Hematopoietic multipotent progenitor cell treated with erythropoietin and hydrocortisone succinate and interleukin-3 and kit ligand, for 4 days (in vitro differentiated cells): ENCODE data around the gene CSF2.

Experiments
- DNase-seq: peaks from one replicate; pipeline ENCODE4 v3.0.0-alpha.2; 2015

CSF2 gene

DNA sequence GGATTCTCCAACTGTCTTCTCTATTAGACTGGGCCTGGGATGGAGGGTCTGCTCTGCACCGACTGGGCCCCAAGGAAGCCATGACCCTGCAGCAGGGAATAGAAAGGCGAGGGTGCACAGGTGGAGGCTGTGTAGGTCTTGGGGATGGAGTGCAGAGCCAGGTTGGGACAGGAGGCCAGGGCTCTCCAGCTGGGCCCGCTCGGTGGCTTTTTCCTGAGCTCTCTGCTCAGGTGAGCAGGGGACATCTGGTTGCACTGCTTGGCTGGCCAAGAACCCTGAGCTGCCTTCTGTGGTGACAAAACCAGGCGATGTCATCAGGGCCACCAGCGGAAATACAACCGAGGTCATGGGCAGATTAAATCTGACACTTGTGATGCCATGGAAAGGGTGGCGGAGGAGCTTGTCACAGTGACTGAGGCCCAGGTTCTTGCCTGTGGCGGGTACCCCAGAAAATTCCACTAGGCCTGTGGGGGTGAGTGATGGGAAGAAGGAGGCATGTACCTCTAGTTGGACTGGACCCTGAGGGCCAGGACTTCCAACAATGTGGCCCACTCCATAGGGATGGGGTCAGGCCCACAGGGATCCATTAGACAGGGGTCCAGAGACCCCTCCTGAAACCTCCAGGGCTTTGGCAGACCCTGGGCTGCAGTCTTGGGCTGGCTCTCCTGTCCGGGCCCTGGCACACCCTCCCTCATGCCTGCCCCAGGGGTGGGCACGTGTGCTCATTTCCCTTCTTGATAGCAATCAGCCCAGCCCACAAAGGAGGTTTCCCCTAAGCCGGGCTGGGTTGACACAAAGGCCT is 17.6 kb upstream of the CSF2 start:
- DNase-seq: peak; percentile 90

DNA sequence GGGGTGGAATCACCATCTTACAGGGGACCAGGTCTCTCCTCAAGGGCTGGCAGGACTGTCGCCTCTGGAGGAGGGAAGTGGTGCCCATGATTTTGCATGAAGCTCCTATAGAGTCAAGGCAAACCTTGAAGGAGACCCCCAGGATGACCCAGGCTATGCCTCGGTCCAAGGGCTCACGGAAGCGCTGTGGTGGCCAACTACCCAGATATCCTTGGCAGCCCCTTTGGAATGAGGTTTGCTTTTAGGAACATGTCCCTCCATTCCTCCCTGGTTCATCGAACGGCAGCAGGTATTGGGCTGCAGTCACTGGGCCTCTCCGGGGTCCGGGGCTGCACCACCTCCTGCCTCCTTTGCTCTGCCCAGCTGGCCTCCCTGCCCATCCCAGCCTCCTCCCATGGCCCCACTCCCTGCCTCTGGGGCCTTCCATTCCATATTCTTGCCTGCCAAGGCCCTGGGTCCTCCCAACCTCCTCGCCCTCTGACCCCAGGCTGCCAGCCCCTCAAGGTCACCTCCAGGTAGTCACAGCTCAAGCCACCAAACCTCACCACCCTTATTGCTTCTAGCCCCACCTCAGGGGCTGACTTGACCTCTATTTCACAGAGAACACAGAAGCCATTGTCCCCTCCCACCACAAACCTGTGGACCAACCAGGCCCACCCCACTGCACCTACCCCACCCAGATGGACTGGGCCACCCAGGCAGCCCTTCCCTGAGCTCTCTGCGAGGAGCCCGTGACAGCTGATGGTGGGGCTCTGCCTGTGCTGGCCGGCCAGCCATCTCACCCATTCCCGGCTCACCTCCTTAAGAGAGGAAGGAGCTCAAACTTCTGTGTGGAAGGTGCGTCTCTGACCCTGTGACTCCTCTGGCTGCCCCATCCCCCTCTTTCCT is 16.7 kb upstream of the CSF2 start:
- DNase-seq: no peak

- no peak for DNase-seq
Measured at GRCh38 chr5:132057498-132058255, 15.9 kb upstream of the CSF2 start.

- DNase-seq: no peak
Measured at GRCh38 chr5:132058646-132059042, 14.9 kb upstream of the CSF2 start.

DNA sequence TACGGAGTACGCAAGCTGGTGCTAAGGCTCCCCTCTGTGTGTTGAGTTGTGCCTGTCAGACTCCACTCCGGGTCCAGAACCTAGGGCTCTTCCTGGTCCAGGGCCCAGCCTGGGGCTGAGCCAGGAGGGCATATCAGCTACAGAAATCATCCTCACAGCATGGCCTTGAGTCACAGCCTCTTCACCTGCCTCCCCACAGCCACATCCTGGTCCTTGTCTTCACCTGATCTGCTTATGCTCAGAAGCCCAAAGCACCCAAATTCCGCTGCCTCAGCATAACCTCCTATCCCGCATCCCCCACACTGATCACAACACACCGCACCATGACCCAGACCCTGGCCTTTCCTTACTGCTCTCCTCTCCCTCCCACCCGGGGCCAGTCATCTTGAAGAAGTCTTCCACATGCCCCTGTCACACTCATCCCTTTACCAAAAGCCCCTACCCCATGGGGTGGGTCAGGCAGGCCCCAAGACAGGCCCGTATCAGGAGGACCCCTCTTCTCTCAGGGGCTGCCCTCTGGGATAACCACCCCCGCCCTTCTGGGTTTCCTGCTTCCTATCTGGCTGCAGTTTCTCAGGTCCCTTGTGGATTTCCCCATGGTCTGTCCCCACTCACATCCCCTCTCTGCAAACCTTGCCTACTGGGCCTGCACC is 14.4 kb upstream of the CSF2 start:
- DNase-seq: no peak

DNA sequence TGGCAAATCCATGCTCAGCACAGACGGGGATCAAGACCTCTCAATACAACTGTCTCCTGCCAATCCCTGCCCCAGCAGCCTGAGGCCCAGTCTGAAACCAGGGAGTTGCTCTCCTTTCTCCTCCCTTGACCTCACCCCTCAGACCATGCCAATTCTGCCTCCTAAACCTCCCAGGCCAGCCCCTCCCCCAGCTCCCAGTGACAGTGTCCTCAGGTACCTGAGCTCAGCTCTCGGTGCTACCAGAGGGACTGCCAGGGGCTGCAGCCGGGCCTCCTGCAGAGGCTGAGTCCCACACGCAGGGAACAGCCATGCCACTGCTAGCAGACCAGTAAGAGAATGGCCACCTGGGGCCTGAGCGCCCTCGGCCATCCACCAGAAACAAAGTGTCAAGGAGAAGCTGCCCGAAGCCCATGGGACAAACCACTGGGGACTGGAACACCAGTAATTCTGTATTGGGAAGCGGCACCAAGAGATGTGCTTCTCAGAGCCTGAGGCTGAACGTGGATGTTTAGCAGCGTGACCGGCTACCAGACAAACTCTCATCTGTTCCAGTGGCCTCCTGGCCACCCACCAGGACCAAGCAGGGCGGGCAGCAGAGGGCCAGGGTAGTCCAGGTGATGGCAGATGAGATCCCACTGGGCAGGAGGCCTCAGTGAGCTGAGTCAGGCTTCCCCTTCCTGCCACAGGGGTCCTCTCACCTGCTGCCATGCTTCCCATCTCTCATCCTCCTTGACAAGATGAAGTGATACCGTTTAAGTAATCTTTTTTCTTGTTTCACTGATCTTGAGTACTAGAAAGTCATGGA is 13.7 kb upstream of the CSF2 start:
- no peak for DNase-seq

GRCh38 chr5:132060501-132061161 is 13.0 kb upstream of the CSF2 start, which contains the start of gene IL3:
Gene IL3, plus strand, starts transcription at chr5:132060655. Its CDS starts 52 bp downstream, at chr5:132060707.
- DNase-seq: peak; percentile 30

GRCh38 chr5:132063090-132063911 is 10.3 kb upstream of the CSF2 start:
- DNase-seq: peak; percentile 90

GRCh38 chr5:132064140-132064539 is 9.4 kb upstream of the CSF2 start:
- no peak for DNase-seq

DNA sequence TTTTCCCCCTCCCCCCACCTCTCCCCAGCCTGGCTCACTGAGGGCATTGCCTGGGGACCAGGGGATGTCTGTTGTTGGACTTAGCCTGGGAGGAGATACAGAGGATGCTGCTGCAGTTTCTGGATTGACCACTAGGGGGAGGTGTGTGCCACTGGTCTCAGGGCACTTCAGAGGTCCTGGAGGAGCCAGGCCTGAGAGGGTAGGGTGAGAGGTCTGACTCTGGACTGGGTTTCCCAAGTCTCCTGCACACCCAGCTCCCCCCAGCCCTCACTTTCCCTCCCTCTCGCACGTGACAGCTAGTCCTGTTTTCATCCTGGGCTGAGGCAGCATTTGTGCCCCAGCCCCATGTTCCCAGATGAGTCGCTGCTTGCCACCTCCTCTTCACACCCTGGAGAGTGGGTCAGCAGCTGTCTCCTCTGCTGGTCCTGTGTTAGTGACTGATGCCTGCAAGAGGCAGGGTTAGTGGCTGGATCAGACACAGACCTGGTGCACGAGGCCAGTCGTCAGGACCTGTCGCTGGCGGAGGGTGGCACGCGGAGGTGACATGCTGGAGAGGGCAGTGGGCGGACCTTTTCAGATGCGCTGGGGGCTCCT is 8.8 kb upstream of the CSF2 start:
- peak; percentile 89 for DNase-seq

GRCh38 chr5:132065351-132065937 is 8.1 kb upstream of the CSF2 start:
- peak; percentile 85 for DNase-seq

DNA sequence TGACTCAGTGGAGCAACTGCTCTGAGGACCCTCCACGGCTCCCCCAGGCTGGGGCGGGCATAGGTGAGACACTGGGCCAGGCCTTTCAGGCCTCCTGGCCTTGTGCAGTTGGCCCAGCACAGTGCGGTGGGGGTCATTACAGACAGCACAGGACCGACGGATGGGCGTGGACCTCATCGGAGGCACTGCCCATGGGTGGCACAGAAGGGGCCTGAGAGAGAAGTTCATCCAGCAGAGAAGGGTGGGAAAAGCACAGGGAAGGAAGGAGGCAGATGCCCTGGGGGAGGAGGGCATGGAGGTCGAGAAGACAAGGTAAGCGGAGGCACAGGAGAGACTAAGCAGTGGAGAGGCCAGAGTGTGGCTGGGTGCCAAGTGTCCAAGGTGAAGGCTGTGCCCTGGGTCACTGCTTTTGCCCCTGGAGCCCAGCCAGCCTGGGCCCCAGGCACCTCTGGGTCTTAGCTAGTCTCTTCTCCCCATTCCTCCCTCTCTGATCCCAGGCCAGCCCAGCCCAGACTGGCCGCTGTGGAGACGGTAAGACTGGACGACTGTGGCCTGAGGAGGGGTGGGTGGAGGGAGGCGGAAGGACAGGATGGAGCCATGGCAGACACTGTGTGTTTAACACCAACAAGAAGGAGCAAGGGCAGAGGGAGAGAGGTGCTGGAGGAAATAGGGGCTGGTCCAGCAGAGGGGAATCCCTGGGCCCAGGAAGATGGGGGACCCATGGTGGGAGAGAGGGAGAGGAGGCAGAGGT is 7.5 kb upstream of the CSF2 start:
- no peak for DNase-seq

DNA sequence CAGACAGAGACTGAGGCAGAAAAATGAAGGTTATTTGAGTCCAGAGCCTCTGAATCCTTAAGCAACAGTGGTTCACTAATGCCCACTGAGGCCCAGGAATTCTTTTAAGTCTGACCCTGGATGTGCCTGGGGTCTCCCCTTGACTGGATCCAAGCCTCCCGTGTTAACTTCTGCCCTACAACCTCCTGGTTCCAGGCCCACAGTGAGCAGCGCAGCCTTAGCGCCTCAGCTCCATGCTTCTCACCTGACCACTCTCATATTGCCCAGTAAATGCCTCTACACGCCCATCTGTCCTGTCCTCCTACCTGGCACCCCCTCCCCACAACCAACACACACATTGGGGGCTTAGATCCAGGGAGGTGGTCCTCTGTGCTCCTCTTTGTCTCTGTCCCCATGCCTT is 6.7 kb upstream of the CSF2 start:
- DNase-seq: no peak

GRCh38 chr5:132067451-132067850 is 6.1 kb upstream of the CSF2 start:
- DNase-seq: no peak

DNA sequence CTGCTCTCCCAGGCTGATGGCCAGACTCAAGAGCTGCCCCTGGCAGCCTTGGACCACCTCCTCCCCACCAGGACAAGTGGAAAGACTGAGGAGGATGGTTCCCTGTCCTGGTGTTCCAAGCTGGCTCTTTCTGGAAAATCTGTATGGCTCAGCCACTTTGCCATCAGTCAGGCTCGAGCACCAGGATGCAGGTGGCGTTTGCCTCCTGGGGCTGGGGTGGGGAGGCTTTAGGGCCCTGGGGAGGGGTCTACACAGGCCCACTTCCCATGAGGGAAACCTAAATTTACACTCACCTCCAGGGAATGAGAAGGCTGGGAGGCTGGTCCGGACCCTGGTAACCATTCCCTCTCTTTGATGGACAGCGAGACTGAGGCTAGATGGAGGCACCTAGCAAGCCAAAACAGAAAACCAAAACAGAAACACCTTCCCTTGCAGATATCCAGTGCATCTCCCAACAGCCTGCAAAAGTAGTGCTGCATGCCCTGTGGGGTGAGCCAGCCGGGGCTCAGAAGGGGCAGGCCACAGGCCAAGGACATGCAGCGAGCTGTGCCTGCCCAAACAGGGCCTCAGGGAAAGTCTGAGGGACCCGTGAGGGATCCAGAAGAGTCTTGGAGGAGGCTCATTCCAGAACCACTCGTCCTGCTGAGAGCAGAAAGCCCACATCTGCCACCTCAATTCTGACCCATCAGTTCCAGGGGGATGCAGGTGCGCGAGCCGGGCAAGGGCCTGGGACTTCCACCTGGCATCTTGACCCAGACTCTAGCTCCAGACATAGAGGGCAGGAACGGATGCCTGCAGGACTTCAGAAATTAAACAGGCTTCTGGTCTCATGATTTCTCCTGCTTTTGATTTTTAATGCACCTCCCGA is 5.4 kb upstream of the CSF2 start:
- no peak for DNase-seq

DNA sequence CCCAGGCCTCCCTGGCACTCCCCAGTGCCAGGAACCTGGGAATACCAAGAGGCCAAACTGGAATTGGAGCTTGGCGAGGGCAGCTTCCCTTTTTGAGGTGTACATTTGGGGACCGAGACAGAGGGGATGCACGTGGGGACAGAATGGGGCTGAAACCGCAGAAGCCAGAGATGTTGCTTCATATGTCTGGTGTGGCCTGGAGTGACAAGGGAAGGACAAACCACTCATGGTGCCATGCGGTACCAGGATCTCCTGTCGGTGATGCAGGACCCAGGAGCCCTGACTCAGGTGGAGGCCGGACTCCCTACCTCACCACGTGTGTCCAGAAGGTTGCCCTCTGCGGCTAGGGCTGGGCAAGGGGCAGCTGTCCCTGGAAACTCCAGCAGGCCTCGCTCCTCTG is 4.0 kb upstream of the CSF2 start:
- DNase-seq: peak; percentile 63

GRCh38 chr5:132069994-132070393 is 3.6 kb upstream of the CSF2 start:
- no peak for DNase-seq
